K562 (cell line): ENCODE data around the gene PIK3R2. TPM values are rescaled to one million over a fixed set of nuclear protein-coding genes. Genes with fewer than 3 reads are reported as not detected.

Source experiments
- CBX3 ChIP-seq, 2 experiments: IDR thresholded peaks; 1 replicate in 1 of 2; 2 replicates in 1 of 2; pipeline ENCODE4 v1.6.1; 2012; ENCODE audit warnings: inconsistent platforms in 2 of 2, low read length in 2 of 2, borderline replicate concordance in 1 of 2, control low read depth in 1 of 2
- CREB1 ChIP-seq, 2 experiments: sonication (generic) in 1 of 2; formaldehyde crosslinking in 1 of 2; IDR thresholded peaks; 2 replicates each; pipeline versions ENCODE4 v1.6.1 to v1.8.0; 2012 to 2022; ENCODE audit warnings: inconsistent platforms in 1 of 2, mild to moderate bottlenecking in 1 of 2, missing genetic modification reagents in 1 of 2, moderate library complexity in 1 of 2
- FOXK1 ChIP-seq: sonication (generic); formaldehyde crosslinking; IDR thresholded peaks from 2 replicates; pipeline ENCODE4 v1.8.0; 2022; ENCODE audit warnings: missing genetic modification reagents, mild to moderate bottlenecking, borderline replicate concordance
- FOXK2 ChIP-seq, 2 experiments: fragments of 450-650 bp; IDR thresholded peaks in 1 of 2; conservative IDR thresholded peaks in 1 of 2; 2 replicates each; pipeline ENCODE4 v1.6.1; 2016; ENCODE audit warnings: low read depth in 2 of 2, mild to moderate bottlenecking in 1 of 2
- GABPB1 ChIP-seq: sonication (generic); formaldehyde crosslinking; IDR thresholded peaks from 2 replicates; pipeline ENCODE4 v1.8.0; 2022; ENCODE audit warnings: mild to moderate bottlenecking, missing genetic modification reagents
- JUND ChIP-seq, 2 experiments: IDR thresholded peaks; 2 replicates in 1 of 2; 3 replicates in 1 of 2; pipeline ENCODE4 v1.6.1; 2011; ENCODE audit warnings: borderline replicate concordance in 2 of 2, low read depth in 2 of 2, low read length in 2 of 2, improper control_type of control experiment in 1 of 2, missing biosample characterization in 1 of 2, missing genetic modification characterization in 1 of 2, missing genetic modification reagents in 1 of 2
- MECOM ChIP-seq: fragments of 250-450 bp; sonication (Bioruptor Pico); IDR thresholded peaks from 2 replicates; pipeline ENCODE4 v1.8.0; 2022; ENCODE audit warnings: inconsistent platforms
- MIER1 ChIP-seq: fragments of 450-650 bp; IDR thresholded peaks from 2 replicates; pipeline ENCODE4 v1.6.1; 2016; ENCODE audit warnings: antibody characterized with exemption, mild to moderate bottlenecking, low read depth
- MLX ChIP-seq, 2 experiments: fragments of 450-650 bp in 1 of 2; sonication (generic) in 1 of 2; formaldehyde crosslinking; conservative IDR thresholded peaks; 2 replicates each; pipeline versions ENCODE4 v1.4.0 to v1.8.1; 2020 to 2022; ENCODE audit warnings: mild to moderate bottlenecking in 1 of 2, missing genetic modification reagents in 1 of 2
- MYC ChIP-seq, 2 experiments: fragments of 250-450 bp in 1 of 2; sonication (Bioruptor Pico) in 1 of 2; IDR thresholded peaks; 2 replicates each; pipeline versions ENCODE4 v1.5.1 to v1.6.1; 2012 to 2021; ENCODE audit warnings: low read depth in 2 of 2, borderline replicate concordance in 1 of 2, improper control_type of control experiment in 1 of 2, low read length in 1 of 2, mild to moderate bottlenecking in 1 of 2, moderate library complexity in 1 of 2
- NEUROD1 ChIP-seq: fragments of 150-350 bp; IDR thresholded peaks from 2 replicates; pipeline ENCODE4 v1.6.1; 2014; ENCODE audit warnings: borderline replicate concordance, low read length, low read depth; ENCODE audit not compliant: partially characterized antibody
- NR0B1 ChIP-seq: fragments of 450-650 bp; IDR thresholded peaks from one replicate; pipeline ENCODE4 v1.6.1; 2018; ENCODE audit warnings: mild to moderate bottlenecking, moderate library complexity; ENCODE audit not compliant: partially characterized antibody
- POLR2G ChIP-seq: fragments of 200-400 bp; formaldehyde crosslinking; IDR thresholded peaks from 2 replicates; pipeline ENCODE4 v1.6.1; 2017; ENCODE audit warnings: low read depth, mild to moderate bottlenecking, antibody characterized with exemption, low read length, moderate library complexity
- SP2 ChIP-seq: IDR thresholded peaks from 2 replicates; pipeline ENCODE4 v1.6.1; 2011; ENCODE audit warnings: mild to moderate bottlenecking, low read depth, low read length, moderate library complexity; ENCODE audit not compliant: poor library complexity, severe bottlenecking; ENCODE audit errors: extremely low read depth
- U2AF1 ChIP-seq: fragments of 200-400 bp; formaldehyde crosslinking; optimal IDR thresholded peaks from 2 replicates; pipeline ENCODE3; 2017; ENCODE audit warnings: mild to moderate bottlenecking, low read depth, low read length, moderate library complexity
- USF1 ChIP-seq: sonication (generic); formaldehyde crosslinking; IDR thresholded peaks from 2 replicates; pipeline ENCODE4 v1.9.0; 2022; ENCODE audit warnings: mild to moderate bottlenecking, missing genetic modification reagents
- ZEB2 ChIP-seq: fragments of 450-650 bp; IDR thresholded peaks from 2 replicates; pipeline ENCODE4 v1.6.1; 2016
- polyA plus RNA-seq, 8 experiments: library from polyadenylated mRNA; depleted of rRNA in 4 of 8; stranded (reverse) in 5 of 8; unstranded in 3 of 8; fragments of >200 nt; fragmentation: Nextera tagmentation in 2 of 8; fragmentation: Illumina TruSeq in 1 of 8; extraction: Ambion mirVana in 2 of 8; extraction: Trizol in 1 of 8; gene quantifications; 2 replicates each; pipeline versions ENCODE4 v1.2.1 to v1.2.3, GENCODE V29; 2011 to 2014; ENCODE audit warnings: inconsistent platforms in 1 of 8, missing spikeins in 1 of 8
- total RNA-seq, 7 experiments: library from RNA; depleted of rRNA in 6 of 7; stranded (reverse); fragments of >200 nt in 6 of 7; fragmentation: Illumina TruSeq in 2 of 7; extraction: Trizol in 2 of 7; gene quantifications; 2 replicates each; pipeline versions ENCODE4 v1.2.1 to v1.2.3, GENCODE V29; 2011 to 2021; ENCODE audit warnings: low replicate concordance in 1 of 7
- TF ChIP-seq, protein P1 (sequence below): fragments of 450-650 bp; IDR thresholded peaks from 2 replicates; pipeline ENCODE4 v1.6.1; 2017; ENCODE audit warnings: antibody characterized with exemption
- TF ChIP-seq, protein P2 (sequence below): fragments of 450-650 bp; formaldehyde crosslinking; IDR thresholded peaks from 2 replicates; pipeline ENCODE4 v1.4.0; 2020; ENCODE audit warnings: mild to moderate bottlenecking, moderate library complexity

The PIK3R2 gene
- total and polyA plus RNA-seq, 9 of the 15 experiments (the other 6 are each of a cell fraction or from before 2014, with no cell fraction given) = 0.39 to 37.9 (median 5.3) TPM

DNA sequence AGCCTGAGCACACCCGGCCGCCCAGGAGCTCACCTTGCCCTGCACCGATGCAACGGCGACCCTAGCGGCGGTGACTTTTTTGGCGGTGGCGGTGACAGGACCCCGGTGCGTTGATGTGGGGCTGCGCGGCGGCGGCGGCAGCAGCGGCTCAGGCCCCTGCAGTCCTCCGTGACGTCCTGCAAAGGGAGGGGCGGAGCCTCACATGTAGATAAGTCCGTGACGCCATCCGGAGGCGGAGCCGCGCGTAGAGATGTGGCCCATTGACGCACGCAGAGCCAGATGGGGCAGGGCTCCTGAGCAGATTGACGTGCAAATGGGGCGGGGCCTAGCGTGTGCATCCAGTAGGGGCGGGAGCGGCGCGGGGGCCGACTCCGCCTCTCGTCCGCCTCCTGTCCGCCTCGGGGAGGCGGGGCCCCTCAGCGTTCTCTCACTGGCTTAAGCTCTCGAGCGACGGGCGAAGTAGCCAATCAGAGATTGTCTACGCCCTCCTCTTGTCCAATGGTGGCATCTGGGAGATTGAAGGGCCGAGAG is 51.0 kb downstream of the PIK3R2 start, which contains the start of gene RAB3A (continued):
- peak; percentile 37; the same call in 1 of the 2 replicates for TF ChIP-seq JUND (IDR thresholded peaks at IDR 0.05; ENCODE audit: borderline replicate concordance, low read depth, low read length)
- TF ChIP-seq JUND (tag; IDR thresholded peaks at IDR 0.05; ENCODE audit: borderline replicate concordance, low read depth, low read length) = no peak
- peak; percentile 95 for TF ChIP-seq SP2
- no peak for TF ChIP-seq FOXK1 (CRISPR knock-in tag)
- no peak for TF ChIP-seq NR0B1
- peak; percentile 99 for TF ChIP-seq NEUROD1
- TF ChIP-seq, protein P1, sequence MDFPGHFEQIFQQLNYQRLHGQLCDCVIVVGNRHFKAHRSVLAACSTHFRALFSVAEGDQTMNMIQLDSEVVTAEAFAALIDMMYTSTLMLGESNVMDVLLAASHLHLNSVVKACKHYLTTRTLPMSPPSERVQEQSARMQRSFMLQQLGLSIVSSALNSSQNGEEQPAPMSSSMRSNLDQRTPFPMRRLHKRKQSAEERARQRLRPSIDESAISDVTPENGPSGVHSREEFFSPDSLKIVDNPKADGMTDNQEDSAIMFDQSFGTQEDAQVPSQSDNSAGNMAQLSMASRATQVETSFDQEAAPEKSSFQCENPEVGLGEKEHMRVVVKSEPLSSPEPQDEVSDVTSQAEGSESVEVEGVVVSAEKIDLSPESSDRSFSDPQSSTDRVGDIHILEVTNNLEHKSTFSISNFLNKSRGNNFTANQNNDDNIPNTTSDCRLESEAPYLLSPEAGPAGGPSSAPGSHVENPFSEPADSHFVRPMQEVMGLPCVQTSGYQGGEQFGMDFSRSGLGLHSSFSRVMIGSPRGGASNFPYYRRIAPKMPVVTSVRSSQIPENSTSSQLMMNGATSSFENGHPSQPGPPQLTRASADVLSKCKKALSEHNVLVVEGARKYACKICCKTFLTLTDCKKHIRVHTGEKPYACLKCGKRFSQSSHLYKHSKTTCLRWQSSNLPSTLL = peak; percentile 52; the same call in 1 of the 2 replicates
- peak; percentile 91 for TF ChIP-seq CREB1 (IDR thresholded peaks at IDR 0.05)
- TF ChIP-seq CREB1 (CRISPR knock-in tag; IDR thresholded peaks at IDR 0.05) = peak; percentile 94
- TF ChIP-seq GABPB1 (CRISPR knock-in tag) = peak; percentile 15; the same call in 1 of the 2 replicates
- peak; percentile 12 for TF ChIP-seq U2AF1
- no peak for TF ChIP-seq ZEB2
- TF ChIP-seq MECOM (CRISPR knock-in tag) = no peak
- TF ChIP-seq POLR2G = peak; percentile 38; the same call in 1 of the 2 replicates
- no peak for TF ChIP-seq MYC (IDR thresholded peaks at IDR 0.05; ENCODE audit: low read depth, low read length)
- TF ChIP-seq MYC (CRISPR knock-in tag; IDR thresholded peaks at IDR 0.05; ENCODE audit: borderline replicate concordance, low read depth) = no peak
- TF ChIP-seq MIER1 = no peak
- TF ChIP-seq CBX3 (IDR thresholded peaks at IDR 0.05; ENCODE audit: borderline replicate concordance in 1 of 2, low read length in 2 of 2) = no peak
- peak in 1 of 2 experiments; percentile 31; a peak in 1 of 4 replicates for TF ChIP-seq FOXK2 (conservative IDR thresholded peaks at IDR 0.05 in 1 of 2, IDR thresholded peaks at IDR 0.05 in 1 of 2; ENCODE audit: low read depth in 2 of 2)
- TF ChIP-seq, protein P2, sequence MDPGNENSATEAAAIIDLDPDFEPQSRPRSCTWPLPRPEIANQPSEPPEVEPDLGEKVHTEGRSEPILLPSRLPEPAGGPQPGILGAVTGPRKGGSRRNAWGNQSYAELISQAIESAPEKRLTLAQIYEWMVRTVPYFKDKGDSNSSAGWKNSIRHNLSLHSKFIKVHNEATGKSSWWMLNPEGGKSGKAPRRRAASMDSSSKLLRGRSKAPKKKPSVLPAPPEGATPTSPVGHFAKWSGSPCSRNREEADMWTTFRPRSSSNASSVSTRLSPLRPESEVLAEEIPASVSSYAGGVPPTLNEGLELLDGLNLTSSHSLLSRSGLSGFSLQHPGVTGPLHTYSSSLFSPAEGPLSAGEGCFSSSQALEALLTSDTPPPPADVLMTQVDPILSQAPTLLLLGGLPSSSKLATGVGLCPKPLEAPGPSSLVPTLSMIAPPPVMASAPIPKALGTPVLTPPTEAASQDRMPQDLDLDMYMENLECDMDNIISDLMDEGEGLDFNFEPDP (CRISPR knock-in tag) = no peak
- no peak for TF ChIP-seq MLX (CRISPR knock-in tag; conservative IDR thresholded peaks at IDR 0.05)
- TF ChIP-seq USF1 (CRISPR knock-in tag) = peak; percentile 55; the same call in 1 of the 2 replicates
